ENCODE data around the gene RANBP1.
"Not testable (repeated sequence)": the region's sequence is repeated elsewhere in the genome, so short reads cannot be mapped to it uniquely, and the experiment has no call there.

RANBP1 gene

DNA sequence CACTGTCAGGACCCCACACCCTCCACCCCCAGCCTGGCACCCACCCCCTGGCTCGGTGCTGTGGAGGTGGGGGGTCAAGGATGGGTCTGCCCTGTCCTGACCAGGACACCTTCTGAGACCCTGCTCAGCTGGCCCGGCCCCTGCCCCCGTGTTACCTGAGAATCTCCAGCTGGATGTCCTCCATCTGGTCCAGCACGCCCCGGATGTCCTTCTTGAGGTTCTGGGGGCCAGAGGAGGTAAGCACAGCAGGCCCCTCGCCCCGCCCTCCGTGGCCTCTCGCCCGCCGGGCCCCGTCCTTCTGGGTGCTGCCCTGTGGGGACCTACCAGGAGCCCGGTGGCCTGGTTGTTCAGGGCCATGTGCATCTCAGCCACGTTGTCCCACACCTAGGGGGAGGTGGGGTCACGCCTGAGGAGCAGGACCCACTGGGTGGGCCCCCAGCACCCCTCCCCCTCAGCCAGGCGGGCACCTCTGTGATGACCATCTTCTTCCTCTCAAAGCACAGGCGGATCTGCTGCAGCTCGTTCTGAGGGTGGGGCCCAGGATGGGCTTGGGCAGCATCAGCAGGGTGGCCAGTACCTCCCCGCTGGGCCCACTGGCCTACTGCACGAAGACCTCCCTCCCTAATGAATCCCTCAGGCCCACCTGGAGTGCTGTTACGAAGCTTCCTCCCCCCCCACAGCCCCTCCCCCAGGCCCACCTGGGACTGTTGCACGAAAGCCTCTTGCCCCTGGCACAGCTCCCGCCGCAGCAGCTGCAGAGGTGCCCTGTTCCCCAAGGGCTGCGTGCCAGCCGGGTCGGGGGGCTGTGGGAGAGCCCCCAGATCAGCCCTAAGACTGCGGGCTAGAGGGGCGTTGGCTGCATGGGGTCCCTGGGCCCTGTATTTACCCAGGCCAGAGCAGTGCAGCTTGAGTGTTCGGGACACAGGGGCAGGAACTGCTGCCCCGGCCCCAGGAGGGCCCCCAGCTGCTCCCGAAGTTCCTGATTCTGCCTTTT lies 33.6 kb downstream of the RANBP1 start:
- DNase-seq (ENCODE audit: low read depth in 2 of 3, low spot score in 1 of 3), result no peak

DNA sequence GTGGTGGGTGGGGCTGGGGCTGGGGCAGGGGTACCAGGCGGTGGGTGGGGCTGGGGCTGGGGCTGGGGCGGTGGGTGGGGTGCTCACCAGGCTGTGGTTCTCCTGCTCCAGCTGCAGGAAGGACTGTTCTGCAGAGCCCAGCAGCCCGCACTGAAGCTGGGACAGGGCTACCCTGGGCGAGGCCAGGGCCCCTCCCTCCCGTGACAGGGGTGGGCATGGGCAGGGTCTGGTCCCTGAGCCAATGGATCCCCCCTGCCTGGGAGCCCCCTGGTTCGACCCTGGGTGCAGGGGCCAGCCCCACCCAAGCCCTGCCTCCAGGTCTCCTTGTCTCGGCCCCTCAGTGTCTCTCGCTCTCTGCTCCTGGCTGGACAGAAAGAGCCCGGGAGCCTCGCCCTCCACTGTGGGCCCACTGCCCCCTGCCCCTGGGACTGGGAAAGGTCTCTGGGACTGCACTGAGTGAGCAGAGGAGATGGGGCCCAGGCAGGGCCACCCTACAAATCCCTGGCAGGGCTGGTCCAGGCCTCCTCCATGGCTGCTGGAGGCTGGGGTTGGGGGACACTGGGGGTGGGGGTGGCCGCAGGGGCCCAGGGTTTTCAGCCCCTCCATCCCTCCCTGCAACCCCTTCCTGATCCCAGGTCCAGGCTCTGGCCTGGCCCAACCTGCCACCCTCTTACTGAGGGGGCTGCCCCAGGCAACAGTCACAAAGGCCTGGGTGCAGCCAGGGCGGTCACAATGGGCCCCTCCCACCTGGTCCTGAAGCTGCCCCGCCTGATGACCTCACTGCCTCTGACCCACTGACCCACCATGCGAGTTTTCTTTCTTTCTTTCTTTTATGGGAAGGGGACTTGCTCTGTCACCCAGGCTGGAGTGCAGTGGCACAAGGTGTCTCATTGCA lies 34.7 kb downstream of the RANBP1 start, which contains the start of gene CCDC188:
Gene CCDC188 (minus strand): TSS at position 675 of the 895 bp plus-strand sequence. CDS start 69 bp downstream, at position 606.
- no peak for DNase-seq (ENCODE audit: low read depth in 2 of 3, low spot score in 1 of 3)

DNA sequence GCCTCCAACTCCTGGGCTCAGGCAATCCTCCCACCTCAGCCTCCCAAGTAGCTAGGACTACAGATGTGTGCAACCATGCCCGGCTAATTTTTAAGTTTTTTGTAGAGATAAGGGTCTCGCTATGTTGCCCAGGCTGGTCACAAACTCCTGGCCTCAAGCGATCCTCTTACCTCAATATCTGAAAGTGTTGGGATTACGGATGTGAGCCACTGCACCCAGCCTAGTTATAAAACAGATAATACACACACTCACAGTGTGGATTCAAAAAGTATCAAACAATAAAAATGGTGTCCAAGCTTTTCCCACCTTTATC lies 35.3 kb downstream of the RANBP1 start:
- DNase-seq (ENCODE audit: low read depth in 2 of 3, low spot score in 1 of 3), result no peak

DNA sequence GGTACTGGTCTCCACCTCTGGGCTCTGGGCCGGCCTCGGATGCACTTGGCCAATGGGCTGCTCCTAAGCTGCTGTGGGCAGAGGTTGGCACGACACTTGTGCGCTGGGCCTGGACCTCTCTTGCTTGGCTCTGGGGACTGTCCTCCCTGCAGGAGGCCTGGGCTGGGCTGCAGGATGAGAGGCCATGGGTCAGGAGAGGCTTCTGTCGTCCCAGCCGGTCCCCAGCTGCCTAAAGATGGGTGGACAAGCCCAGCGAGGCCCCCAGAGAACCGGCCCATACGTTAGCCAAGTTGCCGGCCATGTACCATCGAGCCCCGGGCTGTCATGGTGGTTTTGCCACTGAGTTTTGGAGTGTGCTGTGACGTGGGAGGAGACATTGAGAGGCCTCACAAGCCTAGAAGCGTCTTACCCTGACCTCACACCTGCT lies 36.6 kb downstream of the RANBP1 start:
- DNase-seq (ENCODE audit: low read depth in 2 of 3, low spot score in 1 of 3), result no peak

DNA sequence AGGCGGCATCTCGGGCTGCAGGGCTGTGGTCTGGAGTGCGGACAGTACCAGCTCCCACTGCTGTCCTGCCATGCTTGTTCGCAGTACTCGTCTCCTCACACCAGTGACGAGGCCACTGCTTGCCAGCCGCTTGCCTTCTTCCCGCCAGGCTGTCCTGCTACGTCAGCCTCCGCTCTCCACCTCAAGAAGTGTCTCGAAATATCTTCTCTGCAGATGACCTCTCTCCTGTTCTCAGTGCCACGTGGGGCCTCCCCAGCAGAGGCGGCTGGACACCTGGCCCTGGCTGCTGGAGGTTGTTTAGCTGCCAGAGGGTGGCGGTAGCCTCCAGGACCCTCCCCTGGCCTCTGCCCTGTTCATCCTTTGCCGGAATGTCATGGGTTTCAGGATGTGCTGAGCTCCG lies 38.0 kb downstream of the RANBP1 start:
- no peak for DNase-seq (ENCODE audit: low read depth in 2 of 3, low spot score in 1 of 3)

DNA sequence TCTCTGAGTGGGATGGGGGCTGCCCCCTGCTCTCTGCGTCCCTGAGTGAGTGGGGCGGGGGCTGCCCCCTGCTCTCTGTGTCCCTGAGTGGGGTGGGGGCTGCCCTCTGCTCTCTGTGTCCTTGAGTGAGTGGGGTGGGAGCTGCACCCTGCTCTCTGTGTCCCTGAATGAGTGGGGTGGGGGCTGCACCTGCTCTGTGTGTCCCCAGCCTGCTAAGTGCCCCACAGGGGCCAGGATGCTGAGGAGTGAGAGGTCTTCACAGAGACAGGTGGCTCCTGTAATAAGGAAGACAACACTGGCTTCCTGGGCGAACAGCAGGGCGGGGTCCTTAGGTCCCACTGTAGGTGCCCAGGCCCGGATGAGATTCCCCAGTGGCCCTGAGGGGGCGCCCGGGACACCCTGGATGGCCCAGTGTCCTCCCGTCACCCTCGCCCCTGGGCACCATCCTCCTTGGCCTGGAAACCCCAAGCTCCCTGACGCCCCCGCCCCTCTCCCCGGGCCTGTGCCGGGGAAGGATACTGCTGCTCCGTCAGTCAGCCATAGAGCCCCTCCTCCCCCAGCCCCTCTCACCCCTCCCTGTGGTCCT lies 38.8 kb downstream of the RANBP1 start:
- DNase-seq (ENCODE audit: low read depth in 2 of 3, low spot score in 1 of 3), result no peak

DNA sequence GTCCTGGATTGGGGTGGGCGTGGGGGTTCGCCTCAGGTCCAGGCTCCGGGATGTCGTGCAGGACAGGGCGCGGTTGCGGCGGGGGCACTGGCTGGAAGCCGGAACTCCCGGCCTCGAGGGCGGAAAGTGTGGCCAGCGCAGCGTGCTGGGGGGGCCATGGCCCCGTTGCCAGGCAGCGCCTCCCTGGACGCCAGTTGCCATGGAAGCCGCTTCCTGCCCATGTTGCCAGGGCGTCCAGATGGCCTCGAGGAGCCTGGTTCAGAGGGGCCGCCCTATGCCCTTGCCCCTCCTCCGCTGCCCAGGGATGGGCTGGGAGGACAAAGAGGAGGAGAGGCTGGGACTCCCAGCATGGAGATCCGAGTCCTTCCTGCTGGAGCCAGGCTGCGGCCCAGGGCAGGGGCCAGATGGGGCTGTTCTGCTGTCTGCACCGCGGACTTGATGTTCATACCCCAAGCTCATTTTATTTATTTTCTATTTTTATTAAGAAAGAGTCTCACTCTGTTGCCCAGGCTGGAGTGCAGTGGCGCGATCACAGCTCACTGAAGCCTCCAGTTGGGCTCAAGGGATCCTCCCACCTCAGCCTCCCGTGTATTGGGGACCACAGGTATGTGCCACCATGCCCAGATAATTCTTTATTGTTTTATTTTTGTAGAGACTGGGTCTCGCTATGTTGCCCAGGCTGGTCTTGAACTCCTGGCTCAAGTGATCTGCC lies 39.6 kb downstream of the RANBP1 start:
- no peak for DNase-seq (ENCODE audit: low read depth in 2 of 3, low spot score in 1 of 3)

DNA sequence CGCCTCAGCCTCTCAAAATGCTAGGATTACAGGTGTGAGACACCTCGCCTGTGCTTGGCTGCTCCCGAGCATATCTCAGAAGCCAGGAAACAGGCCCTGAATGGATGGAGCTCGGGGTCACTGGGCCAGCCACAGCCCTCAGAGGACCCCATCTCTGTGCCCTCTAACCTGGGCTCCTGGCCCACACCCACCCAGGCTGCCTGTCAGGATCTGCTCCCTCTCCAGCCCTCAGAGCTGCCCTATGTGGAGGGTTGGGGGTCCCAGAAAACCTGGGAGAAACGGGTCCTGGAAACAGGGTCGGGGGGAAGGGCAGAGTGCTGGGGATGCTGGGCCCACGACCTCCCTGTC lies 40.1 kb downstream of the RANBP1 start:
- no peak for DNase-seq (ENCODE audit: low read depth in 2 of 3, low spot score in 1 of 3)

DNA sequence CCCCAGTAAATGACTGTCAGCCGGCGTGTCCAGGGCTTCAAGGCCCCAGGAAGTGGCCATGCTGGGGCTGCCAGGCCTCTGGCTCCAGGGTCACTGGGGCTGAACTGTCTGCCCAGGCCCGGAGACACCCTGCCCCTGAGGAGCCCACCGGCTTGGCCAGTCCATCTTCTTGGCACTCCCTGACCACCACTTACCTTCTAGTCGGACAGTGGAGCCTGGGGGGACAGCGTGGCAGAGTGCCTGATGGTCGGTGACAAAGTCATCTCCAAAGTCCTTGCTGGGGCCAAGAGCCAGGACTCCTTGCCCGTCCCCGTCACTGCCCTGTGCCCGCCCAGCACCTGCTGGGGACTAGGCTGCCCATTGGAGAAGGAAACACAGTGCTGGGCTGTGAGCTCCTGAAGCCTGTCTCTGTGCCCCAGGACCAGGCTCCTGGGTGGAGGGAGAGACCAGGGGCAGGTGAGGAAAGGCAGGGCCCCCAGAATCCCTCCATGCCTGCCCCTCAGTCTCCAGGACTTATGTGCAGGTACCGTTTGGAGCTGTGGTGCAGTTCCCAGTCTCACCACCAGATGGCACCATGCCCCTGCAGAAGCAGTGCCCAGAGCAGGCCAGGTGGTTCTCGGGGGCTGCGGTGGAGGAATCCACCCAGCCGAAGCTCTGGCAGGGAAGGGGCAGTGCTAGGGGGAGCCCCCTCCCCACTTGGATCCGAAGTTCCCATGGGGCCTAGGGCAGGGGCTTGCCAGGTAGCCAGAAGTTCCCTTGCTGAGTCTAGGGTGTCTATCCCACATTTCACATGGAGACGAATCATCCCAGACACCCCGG lies 40.9 kb downstream of the RANBP1 start:
- peak; percentile 75 to 93 (median 77) for DNase-seq (ENCODE audit: low read depth in 2 of 3, low spot score in 1 of 3)

DNA sequence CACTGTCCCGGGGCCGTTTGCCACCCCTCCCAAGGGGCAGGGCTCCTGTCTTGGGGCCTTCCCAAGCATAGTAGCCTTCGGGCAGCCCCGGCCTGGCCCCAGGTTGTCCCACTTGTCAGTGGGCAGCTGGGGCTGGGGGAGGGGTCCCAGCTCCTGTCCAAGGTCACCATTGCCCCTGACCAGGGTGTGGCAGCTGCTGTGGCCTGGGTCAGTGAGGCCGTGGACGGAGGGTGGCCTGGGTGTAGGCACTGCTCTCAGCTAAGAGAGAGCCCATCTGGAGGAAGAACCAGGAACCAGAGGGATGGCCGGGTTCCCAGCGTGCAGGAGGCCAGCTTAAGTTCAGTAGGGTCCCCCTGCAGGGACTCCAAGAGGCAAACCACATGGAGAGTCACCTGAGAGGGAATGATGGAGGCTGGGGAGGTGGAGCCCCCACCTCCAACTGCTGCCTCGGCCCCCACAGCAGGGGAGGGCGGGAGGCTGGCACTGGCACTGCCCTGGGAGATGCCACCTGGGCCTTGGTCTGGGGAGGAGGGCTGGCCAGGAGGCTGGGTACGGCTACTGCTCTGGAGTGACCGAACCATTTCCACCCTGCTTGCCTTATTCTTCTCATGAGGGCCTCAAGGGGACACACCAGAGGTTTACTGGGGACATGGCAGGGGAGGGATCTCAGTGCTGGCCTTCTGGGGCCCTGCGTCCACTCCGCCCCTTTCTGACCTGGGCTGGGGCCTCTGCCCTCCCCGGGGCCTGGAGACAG lies 41.7 kb downstream of the RANBP1 start:
- no peak for DNase-seq (ENCODE audit: low read depth in 2 of 3, low spot score in 1 of 3)

DNA sequence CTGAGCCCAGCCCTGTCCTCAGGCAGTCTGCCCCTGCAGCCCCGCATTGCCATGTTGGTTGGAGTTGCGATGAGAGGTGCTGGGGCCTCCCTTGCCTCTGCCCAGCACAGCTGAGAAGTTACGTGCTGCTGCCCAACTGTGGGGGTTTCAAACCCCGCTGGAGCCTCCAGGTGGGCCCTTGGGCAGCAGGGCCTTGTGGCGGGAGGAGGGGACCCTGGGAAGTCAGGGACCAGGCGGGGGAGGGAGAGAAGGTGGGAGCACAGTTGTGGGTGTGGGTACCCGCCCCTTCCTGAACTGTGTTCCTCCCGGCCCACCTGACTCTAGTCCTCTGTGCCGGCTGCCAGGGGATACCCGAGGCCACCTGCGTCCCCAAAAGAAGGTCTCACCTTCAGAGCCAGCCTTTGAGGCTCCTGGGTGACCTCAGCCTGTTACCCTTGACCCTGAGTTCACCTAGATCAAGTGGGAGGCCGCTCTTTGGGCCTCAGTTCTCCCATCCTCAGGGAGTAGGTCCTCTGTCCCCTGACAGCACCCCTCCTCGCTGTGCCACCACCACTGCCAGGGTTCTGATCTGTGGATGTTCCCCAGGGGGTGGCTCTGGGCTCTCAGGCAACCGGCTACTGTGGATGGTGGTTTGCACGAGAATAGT lies 42.6 kb downstream of the RANBP1 start:
- no peak for DNase-seq (ENCODE audit: low read depth in 2 of 3, low spot score in 1 of 3)

DNA sequence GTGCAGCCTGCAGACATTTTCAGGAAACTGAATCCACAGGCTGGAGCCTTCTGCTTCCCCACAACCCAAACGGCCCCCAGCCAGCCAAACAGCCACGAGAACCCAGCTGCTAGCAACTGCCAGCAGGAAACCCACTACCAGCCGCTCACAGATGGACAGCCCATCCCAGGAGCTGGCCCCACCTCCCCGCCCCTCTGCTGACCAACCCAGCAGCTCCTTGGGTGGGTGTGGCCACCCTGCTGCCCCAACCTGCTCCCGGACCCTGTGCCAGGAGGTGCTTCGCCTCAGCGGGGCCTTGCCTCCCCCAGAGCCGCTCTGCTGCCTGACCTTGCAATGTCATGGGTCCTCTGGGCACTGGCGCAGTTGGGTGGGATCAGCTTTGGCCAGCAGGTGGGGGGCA lies 43.2 kb downstream of the RANBP1 start:
- DNase-seq (ENCODE audit: low read depth in 2 of 3, low spot score in 1 of 3), result no peak

DNA sequence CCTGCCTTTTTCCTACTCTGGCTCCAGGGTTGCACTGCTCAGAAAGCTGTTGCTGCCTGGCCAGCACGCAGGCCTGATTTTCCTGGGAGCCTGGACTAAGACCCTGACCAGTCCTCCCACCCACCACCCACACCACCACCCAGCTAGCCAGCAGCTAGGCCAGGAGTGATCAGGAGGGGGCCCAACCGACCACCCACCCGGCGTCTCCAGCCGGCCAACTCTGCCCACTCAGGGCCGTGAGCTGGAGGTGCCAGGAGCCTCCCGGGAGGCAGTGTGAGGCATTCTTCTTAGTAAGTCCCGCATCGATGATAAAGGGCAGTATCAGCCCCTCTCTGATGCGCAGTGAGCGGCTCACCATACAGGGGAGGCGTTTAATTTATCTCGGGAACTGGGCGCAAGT lies 43.6 kb downstream of the RANBP1 start:
- not testable (repeated sequence) for DNase-seq (ENCODE audit: low read depth in 2 of 3, low spot score in 1 of 3)

DNA sequence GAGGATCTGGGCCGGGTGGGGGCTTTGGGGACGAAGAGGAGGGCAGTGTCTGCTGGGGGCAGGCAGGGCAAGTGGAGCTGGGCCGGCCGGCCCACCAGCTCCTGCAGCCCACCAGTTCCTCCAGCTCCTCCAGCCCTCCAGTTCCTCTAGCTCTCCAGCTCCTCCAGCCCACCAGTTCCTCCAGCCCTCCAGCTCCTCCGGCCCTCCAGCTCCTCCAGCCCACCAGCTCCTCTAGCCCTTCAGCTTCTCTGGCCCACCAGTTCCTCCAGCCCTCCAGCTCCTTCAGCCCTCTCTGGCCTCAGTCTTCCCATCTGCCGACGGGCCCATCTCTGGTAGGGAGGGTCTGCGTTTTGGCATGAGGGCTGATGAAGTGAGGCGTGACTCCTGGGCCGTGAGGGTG lies 44.1 kb downstream of the RANBP1 start:
- no peak for DNase-seq (ENCODE audit: low read depth in 2 of 3, low spot score in 1 of 3)

DNA sequence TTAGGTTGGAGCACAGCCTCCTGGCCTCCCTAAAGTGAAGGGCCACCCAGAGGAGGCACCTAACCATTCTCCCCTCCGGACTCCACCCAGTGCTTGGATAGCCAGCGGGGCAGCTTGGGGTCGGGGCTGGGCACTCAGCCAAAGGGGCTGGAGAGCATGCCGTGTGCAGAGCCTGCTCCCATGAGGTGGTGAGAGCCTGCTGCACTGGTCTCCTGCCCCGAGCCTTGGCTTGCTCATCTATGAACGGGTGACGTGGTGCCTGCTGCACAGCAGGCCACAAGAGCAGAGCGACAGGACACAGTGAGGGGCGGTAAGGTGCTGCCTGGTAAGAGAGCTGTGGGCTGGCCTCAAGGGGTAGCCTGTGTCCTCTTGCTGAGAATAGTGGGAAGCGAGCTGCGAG lies 49.0 kb downstream of the RANBP1 start:
- DNase-seq (ENCODE audit: low read depth in 2 of 3, low spot score in 1 of 3), result no peak

DNA sequence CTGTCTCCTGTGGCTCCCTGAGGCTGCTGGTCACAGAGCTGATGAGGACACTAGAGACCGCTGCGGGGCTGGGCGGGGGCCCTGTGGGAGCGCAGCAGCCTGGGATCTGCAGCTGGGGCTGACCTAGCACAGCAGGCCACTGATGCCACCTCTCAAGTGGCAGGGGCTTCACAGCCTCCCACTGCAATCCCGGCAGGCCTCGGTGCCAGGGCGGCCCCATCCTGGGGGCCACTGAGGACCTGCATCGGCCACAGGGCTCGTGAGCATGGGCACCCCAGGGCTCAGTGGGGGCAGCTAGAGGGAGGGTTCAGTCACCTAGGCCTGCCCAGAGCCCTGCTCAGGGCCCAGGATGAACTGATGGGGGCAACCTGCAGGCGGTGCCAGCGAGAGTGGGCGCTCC lies 49.5 kb downstream of the RANBP1 start:
- no peak for DNase-seq (ENCODE audit: low read depth in 2 of 3, low spot score in 1 of 3)

DNA sequence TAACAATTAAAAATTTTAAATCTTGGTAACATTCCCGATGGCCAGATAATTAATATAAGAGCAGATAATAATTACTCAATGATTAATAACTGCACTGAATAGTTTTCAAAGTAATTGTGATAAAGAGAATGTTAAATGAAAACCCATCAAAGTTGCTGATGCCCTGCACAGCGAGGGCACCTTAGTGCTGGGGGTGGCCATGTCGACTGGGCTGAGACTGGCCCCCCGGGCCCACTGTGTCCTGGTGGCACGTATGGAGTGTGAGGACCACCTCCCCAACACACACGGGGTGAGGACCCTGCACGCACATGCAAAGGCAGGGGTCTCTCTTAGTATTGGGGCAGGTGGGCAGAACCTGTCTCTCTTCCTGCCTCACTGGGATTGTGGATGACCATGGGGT lies 50.0 kb downstream of the RANBP1 start:
- DNase-seq (ENCODE audit: low read depth in 2 of 3, low spot score in 1 of 3), result no peak

DNA sequence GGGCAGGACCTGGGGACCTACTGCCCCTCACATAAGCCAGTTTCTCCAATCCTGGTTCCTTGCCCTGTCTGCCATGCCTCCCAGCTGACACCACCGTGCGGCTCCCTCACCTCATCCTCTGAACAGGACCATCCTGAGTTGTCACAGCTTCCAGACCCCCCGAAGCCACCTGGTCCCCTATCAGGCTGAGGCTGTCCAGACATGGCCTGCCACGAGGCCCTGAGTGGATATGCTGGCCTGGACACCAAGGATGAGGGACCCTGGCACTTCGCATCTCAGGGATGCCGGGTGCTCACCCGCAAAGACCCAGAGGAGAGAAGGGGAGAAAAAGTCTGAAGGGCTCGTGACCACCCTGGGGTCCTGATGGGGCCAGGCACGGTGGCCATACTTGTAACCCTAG lies 50.8 kb downstream of the RANBP1 start:
- DNase-seq (ENCODE audit: low read depth in 2 of 3, low spot score in 1 of 3), result no peak

All from stimulated activated CD4-positive, alpha-beta T cell treated with anti-CD3 and anti-CD28 coated beads, Interleukin-12 subunit alpha, Interleukin-12 subunit beta, amount 100 ng/mL, for 48 hours (primary cell).